Hepatic stellate cell (primary cell): ENCODE results near the gene RGS11.
"Not testable (repeated sequence)": the region's sequence is repeated elsewhere in the genome, so short reads cannot be mapped to it uniquely, and the experiment has no call there.

Experiments
- DNase-seq: peaks from one replicate; pipeline ENCODE4 v3.0.0; 2011; ENCODE audit warnings: low spot score

RGS11 gene

DNA sequence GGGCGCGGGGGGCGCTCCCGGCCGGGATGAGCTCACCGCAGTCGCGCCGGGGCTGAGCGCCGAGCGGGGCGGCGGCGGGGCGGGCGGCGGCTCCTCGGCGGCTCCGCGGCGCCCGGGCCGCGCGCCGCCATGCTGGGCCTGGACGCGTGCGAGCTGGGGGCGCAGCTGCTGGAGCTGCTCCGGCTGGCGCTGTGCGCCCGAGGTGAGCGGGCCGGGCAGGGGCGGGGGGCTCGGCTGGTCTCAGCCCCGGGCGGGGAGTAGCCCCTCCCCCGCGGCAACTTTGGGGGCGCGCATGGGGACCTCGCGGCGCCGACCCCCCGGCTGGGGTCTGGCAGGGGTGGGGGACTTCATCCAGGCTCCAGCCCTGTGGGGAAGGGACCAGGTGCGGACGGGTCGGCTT, 4.8 kb upstream of the RGS11 start, which contains the start of gene ARHGDIG:
Gene ARHGDIG (plus strand): TSS at position 40 of the 400 bp plus-strand sequence. CDS start 90 bp downstream, at position 130.
- no peak for DNase-seq

DNA sequence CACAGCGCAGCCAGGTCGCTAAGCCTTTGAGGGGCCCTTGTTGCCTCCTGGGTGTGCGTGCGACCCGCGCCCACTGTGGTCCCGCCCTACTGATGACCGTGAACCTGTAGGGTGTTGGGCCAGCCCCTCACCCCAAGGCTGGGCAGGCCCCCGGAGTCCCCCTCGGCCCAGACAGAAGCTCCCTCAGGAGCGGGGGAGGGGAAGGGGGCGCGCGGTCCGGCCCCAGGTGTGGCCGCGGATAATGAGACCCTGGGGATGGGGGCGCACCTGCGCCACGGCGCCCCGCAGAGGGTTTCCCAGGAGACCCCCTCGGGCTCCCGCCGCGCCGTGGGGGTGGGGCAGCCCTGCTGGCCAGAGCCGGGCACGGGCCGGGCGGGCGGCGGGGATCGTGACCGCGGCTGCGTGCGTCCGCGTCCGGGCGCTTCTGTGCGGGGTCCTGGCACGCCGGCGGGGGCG, 4.3 kb upstream of the RGS11 start:
- no peak for DNase-seq

DNA sequence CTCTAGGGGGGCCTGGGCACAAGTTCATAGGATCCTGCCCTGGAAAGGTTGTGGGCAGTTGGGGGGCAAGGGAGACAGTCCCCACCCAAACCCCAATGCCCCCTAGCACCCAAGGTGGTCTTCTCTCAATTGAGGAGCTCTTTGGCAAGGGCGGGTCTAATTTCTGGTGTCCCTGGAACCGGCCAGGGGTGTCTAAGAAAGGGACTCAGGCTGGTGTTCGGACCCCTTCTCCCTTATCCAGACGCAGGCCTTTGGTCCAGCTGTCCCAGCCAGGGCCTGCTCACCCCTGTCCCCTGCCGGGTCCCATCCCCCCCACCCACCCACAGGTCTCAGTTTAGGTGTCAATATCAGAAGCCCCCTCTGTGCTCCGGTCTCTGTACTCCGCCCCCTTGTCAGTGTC, 3.8 kb upstream of the RGS11 start:
- DNase-seq: no peak

DNA sequence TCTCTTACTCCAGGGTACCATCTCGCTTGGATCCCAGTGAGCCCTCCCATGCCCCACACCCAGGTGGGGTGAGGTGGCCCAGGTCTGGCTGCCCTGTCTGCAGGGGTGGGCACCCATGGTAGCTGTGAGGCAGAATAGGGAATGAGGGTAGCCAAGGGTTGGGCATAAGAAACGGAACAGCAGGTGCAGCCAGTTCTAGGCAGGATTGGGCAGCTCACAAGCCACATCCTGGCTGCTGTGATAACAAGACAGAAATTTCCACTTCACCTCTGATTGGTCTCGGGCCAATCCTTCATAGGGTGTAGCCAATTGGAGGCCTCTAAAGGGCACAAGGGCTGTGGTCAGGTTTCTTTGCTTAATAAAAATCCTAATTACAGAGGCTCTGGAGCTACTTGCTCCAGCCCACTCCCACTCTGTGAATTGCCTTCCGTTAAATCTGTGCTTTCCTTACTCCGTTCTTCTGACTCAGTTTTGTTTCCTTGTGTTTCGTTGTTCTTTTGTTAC, 3.2 kb upstream of the RGS11 start:
- DNase-seq: no peak

DNA sequence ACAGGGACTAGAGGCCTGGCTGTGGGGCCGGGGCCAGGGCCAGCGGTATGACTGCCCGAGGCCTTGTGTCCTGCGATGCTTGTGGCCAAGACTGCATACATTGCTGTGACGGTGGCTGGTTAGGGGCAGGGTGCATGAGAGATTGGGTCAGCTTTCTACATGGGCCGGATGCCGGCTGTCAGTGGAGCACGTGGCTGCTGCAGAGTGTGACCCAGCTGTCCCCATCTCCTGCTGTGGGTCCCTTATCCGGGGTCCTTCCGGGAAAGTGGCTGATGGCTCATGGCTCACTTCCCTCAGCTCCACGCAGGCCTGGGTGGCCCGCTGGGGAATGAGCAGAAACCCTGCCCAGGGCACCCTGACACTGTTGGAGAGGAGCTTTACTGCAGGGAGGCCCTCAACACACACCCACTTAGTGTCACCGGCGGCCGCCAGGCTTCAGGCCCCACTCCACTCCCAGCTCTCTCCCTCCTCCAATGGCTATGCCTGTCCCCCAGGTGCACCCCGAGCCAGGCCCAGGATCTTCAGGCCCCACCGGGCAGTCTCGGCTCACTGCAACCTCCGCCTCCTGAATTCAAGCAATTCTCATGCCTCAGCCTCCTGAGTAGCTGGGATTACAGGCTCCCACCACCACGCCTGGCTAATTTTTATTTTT, 808 bp upstream of the RGS11 start:
- no peak for DNase-seq

DNA sequence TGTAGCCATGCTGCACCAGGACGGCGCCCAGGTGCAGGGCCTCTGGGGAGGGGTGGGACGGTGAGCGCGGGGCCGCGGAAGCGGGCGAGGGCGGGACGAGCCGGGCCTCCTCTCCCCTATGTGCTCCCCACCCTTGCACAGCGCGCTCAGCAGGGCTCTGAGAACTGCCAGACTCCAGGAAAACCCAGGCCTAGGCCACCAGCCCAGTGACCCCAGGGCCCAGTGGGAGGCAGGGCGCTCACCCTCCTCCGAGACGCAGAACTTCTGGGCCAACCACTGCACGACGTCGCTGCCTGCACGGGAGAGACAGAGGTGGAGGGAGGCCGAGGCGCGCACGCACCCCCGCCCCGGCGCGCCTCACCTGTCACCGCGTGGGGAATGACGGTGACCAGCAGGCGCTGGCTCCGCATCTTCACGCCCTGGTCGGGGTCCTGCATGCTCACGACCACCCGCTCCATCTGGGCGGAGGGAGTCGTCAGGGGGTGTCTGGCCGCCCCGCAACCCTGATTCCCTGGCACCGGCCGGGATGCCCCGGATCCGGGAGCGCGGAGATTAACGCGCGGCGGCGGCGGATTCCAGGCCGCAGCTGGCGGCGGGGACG, 603 bp downstream of the RGS11 start:
- no peak for DNase-seq

DNA sequence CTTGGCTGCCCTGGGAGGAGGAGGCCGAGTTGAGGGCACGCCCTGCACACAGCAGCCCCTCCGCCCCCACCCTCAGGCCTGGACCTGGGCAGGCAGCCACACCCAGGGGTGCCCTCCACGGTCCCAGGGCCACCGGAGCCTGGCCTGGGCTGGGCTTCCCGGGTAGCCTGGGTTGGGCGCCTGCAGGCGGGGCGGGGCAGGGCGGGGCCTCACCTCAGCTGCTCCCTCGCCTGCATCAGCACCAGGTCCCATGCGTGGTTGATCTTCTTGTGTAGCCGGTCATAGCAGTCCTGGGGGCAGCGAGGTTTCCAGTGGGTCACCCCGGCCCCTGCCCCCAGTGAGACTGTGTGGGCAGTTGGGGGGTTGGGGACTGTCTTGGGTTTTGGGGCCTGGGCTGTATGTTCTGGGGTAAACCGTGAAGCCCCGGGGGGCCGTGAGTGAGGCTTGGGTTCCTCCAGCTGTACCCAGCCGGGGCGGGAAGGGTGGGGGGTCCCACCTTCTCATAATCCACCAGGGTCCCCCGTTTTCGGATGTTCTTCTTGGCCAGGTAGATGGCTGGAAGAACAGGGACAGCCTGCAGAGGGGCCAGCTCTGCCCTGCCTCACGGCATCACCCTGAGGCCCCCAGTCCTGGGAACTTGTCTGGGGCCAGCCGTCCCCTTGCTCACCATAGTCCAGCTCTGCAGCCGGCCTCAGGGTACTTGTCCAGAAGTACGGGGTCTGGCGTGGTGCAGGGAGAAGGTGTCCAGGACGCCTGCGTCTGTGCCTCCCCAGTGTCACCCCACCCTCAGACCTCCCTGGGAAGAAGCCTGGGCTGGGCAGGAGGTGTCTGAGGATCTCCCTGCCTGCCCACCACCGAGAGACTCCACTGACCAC, 2.0 kb downstream of the RGS11 start:
- DNase-seq: no peak

DNA sequence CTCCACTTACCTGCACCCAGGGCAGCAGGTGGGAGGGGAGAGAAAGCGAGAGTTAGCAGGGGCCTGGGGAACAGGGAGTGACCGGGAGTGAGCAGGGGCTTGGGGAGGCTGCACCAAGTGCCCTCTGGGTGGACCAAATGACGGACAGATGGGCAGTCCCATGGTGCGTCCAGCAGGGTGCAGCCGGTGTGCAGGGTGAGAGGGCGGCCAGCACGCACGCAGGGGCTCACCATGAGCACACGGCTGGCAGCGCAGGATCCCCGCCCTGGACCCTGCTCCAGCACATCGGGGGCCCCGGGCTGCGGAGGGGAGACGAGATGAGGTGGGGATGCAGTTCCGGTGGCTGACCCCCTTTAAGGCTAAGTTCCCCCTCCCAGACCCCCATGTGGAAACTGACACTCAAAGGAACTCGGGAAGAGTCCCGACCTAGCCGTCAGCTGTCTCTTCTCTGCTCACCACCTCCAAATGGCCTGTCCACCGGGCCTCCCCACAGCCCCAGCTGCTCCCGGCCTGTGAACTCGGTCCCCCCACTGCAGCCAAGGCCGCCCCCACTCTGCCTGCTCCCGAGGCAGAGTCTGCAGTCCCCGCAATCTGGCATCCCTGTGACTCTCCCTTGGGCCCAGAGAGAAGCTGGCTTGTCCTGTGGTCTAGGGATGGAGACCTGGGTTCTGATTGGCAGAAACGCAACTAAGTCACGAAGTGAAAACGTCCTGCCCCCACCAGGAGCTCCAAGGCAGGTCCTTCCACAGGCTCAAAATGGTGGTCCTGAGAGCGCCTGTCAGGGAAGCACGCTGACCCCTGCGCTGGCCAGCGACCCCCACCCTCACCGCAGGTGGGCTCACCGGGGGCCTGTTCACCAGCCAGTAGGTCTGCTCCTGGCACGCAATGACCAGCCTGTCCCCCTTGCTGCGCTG, 2.9 kb downstream of the RGS11 start:
- no peak for DNase-seq

DNA sequence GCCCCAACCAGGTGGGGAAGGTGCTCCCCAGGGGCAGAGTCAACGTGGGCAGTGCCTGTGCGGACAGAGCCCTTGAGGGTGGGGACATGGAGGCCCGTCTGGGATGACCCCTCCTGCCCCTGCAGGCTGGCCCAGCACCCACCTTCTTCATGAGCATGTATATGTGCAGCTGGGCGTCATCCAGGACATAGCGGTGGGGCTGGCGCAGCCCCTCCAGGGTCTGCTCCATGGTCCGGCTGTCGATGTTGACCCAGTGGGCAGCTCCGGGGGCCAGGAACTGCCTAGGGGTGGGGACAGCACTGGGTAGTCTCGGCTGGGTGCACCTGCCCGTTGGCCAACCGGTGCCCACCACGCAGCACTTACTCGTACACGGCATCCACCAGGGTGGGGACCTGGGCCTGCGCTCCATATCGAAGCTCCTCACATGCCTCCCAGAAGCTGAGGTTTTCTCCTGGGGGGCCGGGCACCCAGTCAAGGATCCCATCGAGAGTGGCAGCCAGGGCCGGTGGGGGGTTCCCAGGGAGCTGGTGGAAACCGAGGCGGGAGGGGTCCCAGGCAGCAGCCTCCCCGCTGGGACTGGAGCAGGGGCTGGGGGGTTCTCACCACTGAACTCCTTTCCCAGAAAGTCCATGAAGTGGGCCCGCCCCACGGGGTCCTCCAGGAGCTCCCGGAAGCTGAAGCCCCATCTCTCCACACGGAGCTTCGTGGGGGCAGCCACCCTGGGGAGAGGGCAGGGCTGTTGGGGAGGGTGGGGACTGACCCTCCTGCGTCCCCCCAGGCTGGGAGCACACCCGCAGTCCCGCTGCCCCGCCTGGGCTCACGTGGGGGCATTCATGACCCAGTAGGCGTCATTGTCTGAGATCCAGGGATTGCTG, 5.1 kb downstream of the RGS11 start:
- no peak for DNase-seq

DNA sequence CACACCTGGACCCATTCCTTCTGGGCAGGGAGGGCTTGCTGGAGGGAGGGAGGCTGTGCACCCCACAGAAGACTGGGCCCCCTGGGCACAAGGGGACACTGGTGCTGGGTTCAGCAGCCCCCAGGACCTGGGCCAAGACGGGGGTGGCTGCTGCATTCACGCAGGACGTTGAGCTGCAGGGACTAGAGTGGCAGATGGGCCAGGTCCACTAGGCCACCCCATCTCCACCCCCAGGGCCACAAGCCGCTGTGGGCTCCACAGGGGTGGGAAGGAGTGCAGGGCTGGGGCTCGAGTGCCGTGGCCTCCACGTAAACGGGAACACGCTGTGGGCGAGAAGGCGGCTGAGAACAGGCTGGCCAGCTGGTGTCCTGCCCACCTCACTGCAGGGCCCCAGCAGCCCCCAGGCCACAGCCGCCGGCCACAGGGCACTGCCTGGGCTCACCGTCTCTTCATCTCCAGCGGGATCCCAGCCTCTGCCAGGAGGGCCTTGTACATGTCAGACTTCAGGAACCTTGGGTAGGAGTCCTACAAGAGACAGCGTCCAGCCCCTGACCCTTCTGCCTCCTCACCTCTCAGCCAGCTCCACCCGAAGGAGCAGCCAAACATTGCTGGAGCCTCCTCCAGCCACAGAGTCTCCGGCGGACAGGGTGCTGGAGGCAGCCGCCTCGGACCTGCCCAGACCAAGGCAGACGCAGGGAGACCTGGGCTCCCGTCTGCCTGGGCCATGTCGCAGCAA, 6.5 kb downstream of the RGS11 start:
- no peak for DNase-seq

DNA sequence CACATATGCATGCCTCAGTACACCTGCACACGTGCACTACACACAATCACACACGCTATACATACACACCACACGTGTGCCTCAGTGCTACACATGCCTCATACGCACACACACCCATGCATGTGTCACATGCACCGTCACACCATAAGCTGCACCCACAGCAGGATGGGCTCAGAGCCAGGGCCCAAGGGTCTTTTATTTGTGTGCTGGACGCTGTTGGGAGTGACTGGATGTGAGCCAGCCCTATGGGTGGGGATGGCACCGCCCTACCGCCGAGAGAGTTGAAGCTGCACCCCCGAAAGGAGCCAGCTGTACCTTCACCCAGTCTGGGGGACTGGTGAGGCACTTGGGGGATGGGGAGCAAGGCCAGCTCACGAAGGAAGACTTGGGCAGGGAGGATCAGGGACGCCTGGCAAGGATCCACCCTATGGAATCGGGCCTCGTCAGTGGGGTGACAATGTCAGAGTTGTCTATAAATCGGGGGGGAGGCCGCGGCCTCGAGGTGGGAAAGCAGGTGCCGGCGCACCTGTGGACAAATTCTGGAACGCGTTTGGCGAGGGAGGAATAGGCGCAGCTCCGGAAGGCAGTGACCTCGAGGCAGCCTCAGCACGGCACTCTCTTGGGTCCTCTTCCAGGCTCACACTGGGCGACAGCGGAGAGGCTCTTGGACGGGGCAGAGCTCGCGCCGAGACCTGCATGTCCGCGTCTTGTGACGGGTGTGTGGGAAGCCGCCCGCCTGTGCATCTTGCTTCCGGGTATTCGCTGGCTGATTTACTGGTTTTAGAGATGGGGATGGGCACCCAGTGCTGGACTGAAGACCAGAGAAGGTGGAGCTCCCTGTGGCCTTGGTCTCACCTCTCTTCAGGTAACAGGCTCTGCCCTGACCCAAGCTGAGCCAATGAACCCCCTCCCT, 7.3 kb downstream of the RGS11 start:
- no peak for DNase-seq

DNA sequence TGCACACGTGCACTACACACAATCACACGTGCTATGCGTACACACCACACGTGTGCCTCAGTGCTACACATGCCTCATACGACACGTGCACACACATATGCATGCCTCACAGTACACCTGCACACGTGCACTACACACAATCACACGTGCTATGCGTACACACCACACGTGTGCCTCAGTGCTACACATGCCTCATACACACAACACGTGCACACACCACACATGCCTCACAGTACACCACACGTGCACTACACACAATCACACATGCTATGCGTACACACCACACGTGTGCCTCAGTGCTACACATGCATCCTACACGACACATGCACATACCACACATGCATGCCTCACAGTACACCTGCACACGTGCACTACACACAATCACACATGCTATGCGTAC, 8.2 kb downstream of the RGS11 start:
- DNase-seq: not testable (repeated sequence)

DNA sequence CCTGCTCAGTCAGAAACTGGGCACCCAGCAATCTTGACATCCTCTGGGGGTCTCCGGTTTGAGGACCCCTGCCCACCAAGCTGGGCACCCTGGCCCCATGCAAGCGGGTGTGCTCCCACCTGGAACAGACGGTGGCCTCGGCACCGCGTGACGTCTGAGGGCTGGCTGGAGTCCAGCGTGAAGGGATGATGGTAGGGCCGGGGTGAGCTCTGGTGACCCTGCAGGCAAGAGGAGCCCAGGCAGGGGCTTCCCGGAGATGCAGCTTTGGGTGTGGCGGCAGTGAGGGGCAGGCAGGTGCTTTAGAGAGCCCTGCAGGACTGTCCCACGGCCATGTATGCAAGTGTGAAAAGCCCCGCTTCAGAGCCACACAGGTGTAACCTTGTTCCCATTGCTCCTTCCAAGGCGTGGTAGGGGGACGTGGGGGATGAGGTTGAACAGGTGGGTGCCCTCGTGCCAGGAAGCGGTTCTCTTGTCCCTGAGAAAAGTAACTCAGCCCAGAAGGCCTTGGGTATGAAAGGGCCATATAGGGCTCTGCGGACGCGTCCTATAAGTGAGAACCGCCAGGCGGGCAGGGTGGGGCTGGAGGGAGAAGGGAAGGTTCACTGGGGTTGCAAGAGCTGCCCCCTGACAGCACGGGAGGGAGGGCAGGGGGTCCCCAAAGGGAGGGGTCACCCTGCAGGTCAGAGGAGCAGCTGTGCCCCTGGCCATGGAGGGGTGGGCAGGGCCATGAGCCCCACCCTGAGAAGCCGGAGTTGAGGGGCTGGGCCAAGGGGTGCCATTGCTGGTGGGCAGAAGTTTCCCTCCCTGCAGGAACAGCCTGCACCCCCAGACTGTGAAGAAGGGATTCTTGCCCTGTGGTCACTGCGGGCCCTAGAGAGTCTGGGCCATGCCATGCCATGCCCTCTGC, 9.2 kb downstream of the RGS11 start:
- no peak for DNase-seq

DNA sequence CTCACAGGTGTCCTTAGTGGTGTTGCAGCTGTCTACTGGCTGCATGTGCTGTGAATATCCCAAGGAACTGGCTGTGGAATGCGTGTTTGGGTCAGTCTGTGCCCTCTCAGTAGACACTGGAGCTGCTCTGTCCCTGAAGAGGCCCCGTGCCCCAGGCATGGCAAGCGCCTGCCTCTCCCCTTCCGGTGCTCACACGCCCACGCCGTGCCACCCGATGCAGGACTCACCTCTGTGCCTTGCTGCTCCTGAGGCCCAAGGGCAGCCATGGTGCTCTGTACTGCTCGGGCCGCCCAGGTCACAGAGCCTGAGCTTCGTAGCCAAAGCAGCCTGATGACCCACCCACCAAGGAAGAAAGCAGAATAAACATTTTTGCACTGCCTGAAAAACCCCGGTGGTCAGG, 10.0 kb downstream of the RGS11 start:
- no peak for DNase-seq

DNA sequence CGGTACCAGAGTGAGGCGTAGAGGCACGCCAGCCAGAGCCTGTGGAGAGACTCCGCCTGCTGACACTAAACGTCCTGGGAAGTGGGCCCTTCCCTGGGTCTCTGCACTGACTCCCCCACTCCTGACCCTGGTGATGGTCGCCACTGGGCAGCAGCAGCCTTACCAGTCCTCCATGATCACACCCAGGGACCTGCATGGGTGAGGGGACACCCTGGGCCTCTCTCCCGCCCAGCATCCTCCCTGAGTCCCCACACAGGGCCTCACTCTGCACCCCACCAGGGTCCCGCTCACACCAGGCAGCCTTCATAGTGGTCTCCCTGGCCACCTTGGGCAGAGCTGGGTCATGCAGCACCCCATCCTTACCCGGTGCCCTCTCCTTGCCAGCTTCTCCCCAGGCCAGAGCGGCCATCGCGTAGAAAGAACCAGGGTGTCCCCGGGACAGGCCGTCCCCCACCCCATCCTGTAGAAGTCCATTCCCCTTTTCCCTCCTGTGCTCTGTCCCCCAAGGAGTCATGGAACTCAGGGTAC, 10.7 kb downstream of the RGS11 start:
- no peak for DNase-seq

DNA sequence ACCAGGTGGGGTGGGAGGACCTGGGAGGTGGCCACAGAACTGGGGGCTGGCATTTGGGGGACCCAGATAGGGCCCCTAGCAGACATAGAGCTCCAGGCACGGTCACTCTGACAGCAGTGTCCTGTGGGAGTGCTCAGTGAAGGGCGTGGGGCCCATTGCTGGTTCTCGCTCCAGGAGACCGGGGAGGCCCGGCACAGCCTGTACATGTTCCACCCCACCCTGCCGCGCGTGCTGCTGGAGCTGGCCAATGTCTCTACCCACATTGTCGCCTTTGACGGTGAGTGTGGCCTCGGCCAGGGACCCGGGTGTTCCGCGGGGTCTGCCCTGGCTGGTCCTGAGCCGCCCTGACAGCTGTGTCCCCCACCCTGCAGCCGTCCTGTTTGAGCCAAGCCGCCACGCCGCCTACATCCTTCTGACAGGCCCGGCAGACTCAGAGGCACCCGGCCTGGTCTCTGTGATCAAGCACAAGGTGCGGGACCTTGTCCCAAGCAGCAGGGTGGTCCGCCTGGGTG, 11.2 kb downstream of the RGS11 start:
- DNase-seq: no peak

DNA sequence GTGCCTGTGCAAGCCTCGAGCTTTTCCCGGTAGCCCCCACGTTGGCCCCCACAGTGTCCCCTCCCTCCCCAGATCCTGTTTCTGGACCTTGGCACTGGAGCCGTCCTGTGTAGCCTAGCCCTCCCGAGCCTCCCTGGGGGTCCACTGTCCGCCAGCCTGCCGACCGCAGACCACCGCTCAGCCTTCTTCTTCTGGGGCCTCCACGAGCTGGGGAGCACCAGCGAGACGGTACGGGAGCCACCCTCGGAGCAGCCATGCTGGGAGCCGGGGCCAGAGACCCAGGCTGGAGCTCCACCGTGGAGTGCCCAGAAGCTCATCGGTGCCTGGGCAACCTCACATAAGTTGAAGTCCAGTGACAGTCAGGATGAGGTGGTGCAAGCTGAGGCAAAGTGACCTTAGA, 11.8 kb downstream of the RGS11 start:
- DNase-seq: no peak
